OCI-LY7 (cell line): Measurements from ENCODE around the gene WDFY2. TPM values are rescaled to one million over a fixed set of nuclear protein-coding genes. Genes with fewer than 3 reads are reported as not detected.

Experiments used
- BruUV-seq: library from RNA; stranded (reverse); fragments of 400-500 nt; replicated peaks from 2 replicates; lab custom pipeline; 2021; lab: Mats Ljungman, UMichigan
- CTCF ChIA-PET: fragments of 300-600 bp; sonication (Branson Sonifier 250); formaldehyde crosslinking; loops from one replicate; lab custom pipeline; 2022; ENCODE audit warnings: antibody characterized with exemption; ENCODE audit not compliant: unreplicated experiment; lab: Charles Lee
- POLR2A ChIA-PET: fragments of 300-600 bp; sonication (Branson Sonifier 250); formaldehyde crosslinking; loops from one replicate; lab custom pipeline; 2022; ENCODE audit warnings: antibody characterized with exemption; lab: Charles Lee
- DNase-seq: peaks from one replicate; pipeline ENCODE4 v3.0.0-alpha.2; 2015; ENCODE audit warnings: low spot score
- H2AFZ ChIP-seq: fragments of 200-600 bp; sonication (generic), shearing (Covaris generic); 2 replicates; pipeline ENCODE4 v1.6.1; 2014; ENCODE audit warnings: mild to moderate bottlenecking, antibody characterized with exemption, low read length, moderate library complexity
- H3K27ac ChIP-seq: fragments of 200-600 bp; sonication (generic); 2 replicates; pipeline ENCODE4 v1.5.1; 2014; ENCODE audit warnings: mixed run types, low read depth, mild to moderate bottlenecking, moderate library complexity, low read length, inconsistent platforms; ENCODE audit not compliant: poor library complexity, severe bottlenecking
- H3K36me3 ChIP-seq: fragments of 200-600 bp; sonication (generic); 2 replicates; pipeline ENCODE4 v1.6.1; 2014; ENCODE audit warnings: mild to moderate bottlenecking, antibody characterized with exemption, low read length, moderate library complexity, mixed read lengths; ENCODE audit not compliant: insufficient read depth
- H3K4me1 ChIP-seq: fragments of 200-600 bp; sonication (generic); 2 replicates; pipeline ENCODE4 v1.5.1; 2014; ENCODE audit warnings: mild to moderate bottlenecking, low read length; ENCODE audit not compliant: insufficient read depth, poor library complexity, severe bottlenecking
- H3K4me2 ChIP-seq: fragments of 200-600 bp; sonication (generic); 2 replicates; pipeline ENCODE4 v1.6.1; 2014; ENCODE audit warnings: mild to moderate bottlenecking, low read length
- H3K4me3 ChIP-seq: fragments of 200-600 bp; sonication (generic); 2 replicates; pipeline ENCODE4 v1.5.1; 2014; ENCODE audit warnings: mild to moderate bottlenecking, low read depth, low read length; ENCODE audit not compliant: poor library complexity, severe bottlenecking
- H3K79me2 ChIP-seq: fragments of 200-600 bp; sonication (generic); 2 replicates; pipeline ENCODE4 v1.6.1; 2016; ENCODE audit warnings: low read depth, mild to moderate bottlenecking, low read length, moderate library complexity, mixed read lengths; ENCODE audit not compliant: insufficient read depth
- H3K9me2 ChIP-seq: fragments of 200-600 bp; sonication (generic); 2 replicates; pipeline ENCODE4 v1.6.1; 2016; ENCODE audit warnings: mild to moderate bottlenecking, low read length, mixed read lengths; ENCODE audit not compliant: insufficient read depth
- H3K9me3 ChIP-seq: fragments of 200-600 bp; sonication (generic); 2 replicates; pipeline ENCODE4 v1.6.1; 2014; ENCODE audit warnings: mild to moderate bottlenecking, mixed run types, low read length, mixed read lengths
- H4K20me1 ChIP-seq: fragments of 200-600 bp; sonication (generic); 2 replicates; pipeline ENCODE4 v1.6.1; 2014; ENCODE audit warnings: mild to moderate bottlenecking, antibody characterized with exemption, low read length, moderate library complexity, mixed read lengths; ENCODE audit not compliant: insufficient read depth
- CTCF ChIP-seq: fragments of 200-600 bp; sonication (generic); conservative IDR thresholded peaks from 2 replicates; pipeline ENCODE4 v1.5.1; 2014; ENCODE audit warnings: mild to moderate bottlenecking, antibody characterized with exemption, low read length, moderate library complexity, mixed read lengths
- EZH2phosphoT487 ChIP-seq: fragments of 200-600 bp; sonication (generic); IDR thresholded peaks from 2 replicates; pipeline ENCODE4 v1.6.1; 2018; ENCODE audit warnings: low read depth, borderline replicate concordance, mild to moderate bottlenecking, mixed run types, antibody characterized with exemption, low read length, moderate library complexity, mixed read lengths
- intact Hi-C: fragments of 100-400 bp; cut with micrococcal nuclease; formaldehyde crosslinking; loops from one replicate; pipeline ENCODE4 v1.10.0; 2022; ENCODE audit not compliant: unreplicated experiment
- total RNA-seq, 2 experiments: library from RNA; depleted of rRNA in 1 of 2; stranded (reverse); fragments of >200 nt in 1 of 2; shearing (Covaris generic) in 1 of 2; gene quantifications; 2 replicates each; pipeline ENCODE4 v1.2.3, GENCODE V29; 2014 to 2022

Gene WDFY2
- total RNA-seq, 2 experiments from 2014 or later = 6.4 to 18.1 TPM

- TF ChIP-seq EZH2phosphoT487 = no peak
- TF ChIP-seq CTCF = no peak
- POLR2A ChIA-PET = interaction anchor here (0.6 to 1.2 kb wide), 4 partner anchors 8 to 173 kb away, joined by 3 to 6 read pairs (median 4); no protein-coding TSS in a partner anchor
- Histone ChIP-seq H3K9me3 (no peaks in the 10 kb centered on the region), H3K27ac (no peak overlapping the region), H3K36me3 (no peaks in the 10 kb centered on the region), H3K4me3 (no peak overlapping the region), H3K4me2 (no peak overlapping the region), H3K4me1 (peaks cover 11% of the 10 kb centered on the region), H3K79me2 (no peaks in the 10 kb centered on the region), H4K20me1 (no peaks in the 10 kb centered on the region), H3K9me2 (no peaks in the 10 kb centered on the region), H2AFZ (no peak overlapping the region)
- intact Hi-C loops = no loop called here
- no TSS peak for BruUV-seq
- DNase-seq = no peak
- CTCF ChIA-PET = no interaction called here
Observed at GRCh38 chr13:51785712-51786424, 201.6 kb downstream of the WDFY2 start.

GRCh38 chr13:51786425-51787265, 202.4 kb downstream of the WDFY2 start:
- H3K9me2 ChIP-seq = no peaks in the 10 kb centered on the region
- BruUV-seq = no TSS peak
- ChIA-PET POLR2A (no interaction called here), CTCF (no interaction called here)
- no peaks in the 10 kb centered on the region for H3K9me3 ChIP-seq
- TF ChIP-seq CTCF (no peak), EZH2phosphoT487 (no peak)
- H3K36me3 ChIP-seq = no peaks in the 10 kb centered on the region
- no peak for DNase-seq
- H3K4me2 ChIP-seq = no peak overlapping the region
- peaks cover 4% of the 10 kb centered on the region for H3K4me1 ChIP-seq
- no peak overlapping the region for H3K27ac ChIP-seq
- no peak overlapping the region for H3K4me3 ChIP-seq
- intact Hi-C loops = no loop called here
- H2AFZ ChIP-seq = no peak overlapping the region
- no peaks in the 10 kb centered on the region for H3K79me2 ChIP-seq
- no peaks in the 10 kb centered on the region for H4K20me1 ChIP-seq
